ENCODE results near the gene ATP6V1A. TPM values are rescaled to one million over a fixed set of nuclear protein-coding genes. Genes with fewer than 3 reads are reported as not detected.

The ATP6V1A gene
- total and polyA plus RNA-seq, 2 experiments from 2014 or later = 62.3 to 87.2 TPM

DNA sequence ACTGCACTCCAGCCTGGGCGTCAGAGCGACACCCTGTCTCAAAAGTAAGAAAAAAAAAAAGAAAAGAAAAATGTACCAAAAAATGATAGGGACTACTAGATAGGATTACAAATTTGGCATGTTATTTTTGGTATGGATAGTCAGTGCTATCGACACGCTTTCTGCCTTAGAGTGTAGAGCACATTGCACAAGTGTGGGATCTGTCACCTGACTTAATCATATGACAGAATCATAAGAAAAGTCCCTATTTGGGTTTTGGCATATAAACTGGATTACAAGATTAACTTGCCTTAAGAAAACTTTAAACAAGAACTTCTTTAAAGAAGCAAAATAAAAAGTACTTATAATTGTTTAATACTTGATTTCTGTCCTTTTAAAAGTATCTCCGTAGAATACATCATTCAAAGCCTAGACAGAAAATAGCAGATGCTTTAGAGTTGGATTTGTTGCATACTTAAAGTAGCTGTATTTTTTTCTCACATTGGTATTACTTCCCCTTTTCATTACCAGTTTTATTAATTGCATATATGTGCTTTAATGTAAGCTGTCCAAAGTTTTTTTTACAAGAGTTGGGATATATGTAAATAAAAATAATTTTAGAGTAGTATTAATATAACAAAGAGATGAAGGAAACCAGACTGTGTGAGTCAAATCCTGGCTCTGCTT, 7.8 kb downstream of the ATP6V1A start:
- Histone ChIP-seq H3K27me3 (no peaks in the 10 kb centered on the region), H3K4me1 (ENCODE audit: insufficient read depth) (no peaks in the 10 kb centered on the region), H3K4me3 (no peak overlapping the region), H4K20me1 (ENCODE audit: insufficient read depth, poor library complexity, severe bottlenecking) (no peaks in the 10 kb centered on the region), H3K27ac (no peak overlapping the region), H3K79me2 (peaks cover 82% of the 10 kb centered on the region), H3K9me3 (ENCODE audit: low read depth) (no peaks in the 10 kb centered on the region), H3K4me2 (no peak overlapping the region), H3K36me3 (replicated peaks; ENCODE audit: insufficient read depth, low read depth) (no peaks in the 10 kb centered on the region), H3K9me2 (replicated peaks; ENCODE audit: insufficient read depth) (no peaks in the 10 kb centered on the region), H2AFZ (no peak overlapping the region)
- no peak for TF ChIP-seq EZH2 (IDR thresholded peaks at IDR 0.05; ENCODE audit: borderline replicate concordance)
- TF ChIP-seq CTCF (IDR thresholded peaks at IDR 0.05; ENCODE audit: poor library complexity) = no peak
- TF ChIP-seq EZH2phosphoT487 (IDR thresholded peaks at IDR 0.05; ENCODE audit: low read depth, severe bottlenecking, unreplicated experiment) = no peak
- DNase-seq (ENCODE audit: low spot score) = no peak
- WGBS (ENCODE audit: low lambda C conversion rate, missing lambda C conversion rate) = over 99% methylated on average over 5 of the region's 5 CpGs

DNA sequence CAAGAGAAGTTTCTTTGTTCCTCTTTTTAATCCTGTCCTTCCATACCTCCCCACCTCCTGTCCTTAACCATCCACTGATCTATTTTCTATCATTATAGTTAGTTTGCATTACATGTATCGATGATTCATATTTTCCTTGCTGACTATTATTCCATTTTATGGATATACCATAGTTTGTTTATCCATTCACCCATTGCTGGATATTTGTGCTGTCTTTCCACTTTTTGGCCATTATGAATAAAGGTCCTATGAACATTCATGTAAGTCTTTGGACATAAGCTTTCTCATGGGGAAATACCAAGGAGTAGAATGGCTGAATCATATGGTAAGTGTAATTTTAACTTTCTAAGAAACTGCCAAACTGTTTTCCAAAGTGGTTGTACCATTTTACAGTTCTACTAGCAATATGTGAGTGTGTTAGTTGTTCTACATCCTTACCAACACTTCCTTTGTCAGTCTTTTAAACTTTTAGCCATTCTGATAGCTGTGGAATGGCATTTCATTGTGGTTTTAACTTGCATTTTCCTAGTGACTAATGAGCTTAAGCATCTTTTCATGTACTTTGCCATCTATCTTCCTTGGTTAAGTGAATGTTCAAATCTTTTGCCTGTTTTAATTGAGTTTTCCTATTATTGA, 11.7 kb downstream of the ATP6V1A start:
- Histone ChIP-seq H4K20me1 (ENCODE audit: insufficient read depth, poor library complexity, severe bottlenecking) (no peaks in the 10 kb centered on the region), H3K4me1 (ENCODE audit: insufficient read depth) (no peaks in the 10 kb centered on the region), H3K4me2 (no peak overlapping the region), H3K27me3 (no peaks in the 10 kb centered on the region), H2AFZ (no peak overlapping the region), H3K36me3 (replicated peaks; ENCODE audit: insufficient read depth, low read depth) (no peaks in the 10 kb centered on the region), H3K79me2 (peaks cover 57% of the 10 kb centered on the region), H3K9me2 (replicated peaks; ENCODE audit: insufficient read depth) (no peaks in the 10 kb centered on the region), H3K27ac (no peak overlapping the region), H3K4me3 (no peak overlapping the region), H3K9me3 (ENCODE audit: low read depth) (no peaks in the 10 kb centered on the region)
- 100% methylated on average over 1 of the region's 1 CpG for WGBS (ENCODE audit: low lambda C conversion rate, missing lambda C conversion rate)
- TF ChIP-seq CTCF (IDR thresholded peaks at IDR 0.05; ENCODE audit: poor library complexity) = no peak
- no peak for TF ChIP-seq EZH2phosphoT487 (IDR thresholded peaks at IDR 0.05; ENCODE audit: low read depth, severe bottlenecking, unreplicated experiment)
- TF ChIP-seq EZH2 (IDR thresholded peaks at IDR 0.05; ENCODE audit: borderline replicate concordance) = no peak
- no peak for DNase-seq (ENCODE audit: low spot score)

- Histone ChIP-seq H3K4me2 (no peak overlapping the region), H3K9me2 (replicated peaks; ENCODE audit: insufficient read depth) (no peaks in the 10 kb centered on the region), H3K4me1 (ENCODE audit: insufficient read depth) (no peaks in the 10 kb centered on the region), H3K27me3 (no peaks in the 10 kb centered on the region), H3K79me2 (peaks cover 28% of the 10 kb centered on the region), H4K20me1 (ENCODE audit: insufficient read depth, poor library complexity, severe bottlenecking) (no peaks in the 10 kb centered on the region), H3K9me3 (ENCODE audit: low read depth) (no peaks in the 10 kb centered on the region), H3K4me3 (no peak overlapping the region), H3K27ac (no peak overlapping the region), H3K36me3 (replicated peaks; ENCODE audit: insufficient read depth, low read depth) (no peaks in the 10 kb centered on the region), H2AFZ (no peak overlapping the region)
- no peak for TF ChIP-seq CTCF (IDR thresholded peaks at IDR 0.05; ENCODE audit: poor library complexity)
- TF ChIP-seq EZH2phosphoT487 (IDR thresholded peaks at IDR 0.05; ENCODE audit: low read depth, severe bottlenecking, unreplicated experiment) = no peak
- no peak for TF ChIP-seq EZH2 (IDR thresholded peaks at IDR 0.05; ENCODE audit: borderline replicate concordance)
- no peak for DNase-seq (ENCODE audit: low spot score)
- 91% methylated on average over 2 of the region's 2 CpGs for WGBS (ENCODE audit: low lambda C conversion rate, missing lambda C conversion rate)
Observed at GRCh38 chr3:113764698-113765097, 17.9 kb downstream of the ATP6V1A start.
